IPS-18c (cell line): Measurements from ENCODE around the gene CORO2A.
"Not testable (repeated sequence)": the region's sequence is repeated elsewhere in the genome, so short reads cannot be mapped to it uniquely, and the experiment has no call there.

Experiments used
- H3K4me3 ChIP-seq: 2 replicates; pipeline ENCODE4 v1.7.0; 2013; ENCODE audit warnings: low read depth, mild to moderate bottlenecking, low read length, moderate library complexity; ENCODE audit not compliant: insufficient read depth
- H3K9me3 ChIP-seq: one replicate; pipeline ENCODE4 v1.6.1; 2013; ENCODE audit warnings: mild to moderate bottlenecking, low read length, moderate library complexity; ENCODE audit not compliant: control insufficient read depth, insufficient read depth

The CORO2A gene

GRCh38 chr9:98136489-98136888 lies 55.9 kb downstream of the CORO2A start:
- no peaks in the 10 kb centered on the region for H3K9me3 ChIP-seq
- H3K4me3 ChIP-seq: no peak overlapping the region

GRCh38 chr9:98135938-98136337 lies 56.5 kb downstream of the CORO2A start:
- Histone ChIP-seq H3K9me3 (no peaks in the 10 kb centered on the region), H3K4me3 (no peak overlapping the region)

- Histone ChIP-seq H3K4me3 (no peak overlapping the region), H3K9me3 (no peaks in the 10 kb centered on the region)
Measured at GRCh38 chr9:98135558-98135934, 56.9 kb downstream of the CORO2A start.

GRCh38 chr9:98134702-98135557 lies 57.5 kb downstream of the CORO2A start:
- Histone ChIP-seq H3K9me3 (no peaks in the 10 kb centered on the region), H3K4me3 (no peak overlapping the region)

GRCh38 chr9:98132806-98133631 lies 59.4 kb downstream of the CORO2A start:
- Histone ChIP-seq H3K9me3 (no peaks in the 10 kb centered on the region), H3K4me3 (no peak overlapping the region)

GRCh38 chr9:98132158-98132557 lies 60.3 kb downstream of the CORO2A start:
- Histone ChIP-seq H3K9me3 (no peaks in the 10 kb centered on the region), H3K4me3 (no peak overlapping the region)

- no peak overlapping the region for H3K4me3 ChIP-seq
- no peaks in the 10 kb centered on the region for H3K9me3 ChIP-seq
Measured at GRCh38 chr9:98130576-98131228, 61.7 kb downstream of the CORO2A start.

- not testable (repeated sequence) for H3K9me3 ChIP-seq, H3K4me3 ChIP-seq
Measured at GRCh38 chr9:98130060-98130459, 62.4 kb downstream of the CORO2A start.

- H3K9me3 ChIP-seq: no peaks in the 10 kb centered on the region
- H3K4me3 ChIP-seq: no peak overlapping the region
Measured at GRCh38 chr9:98129451-98129881, 63.0 kb downstream of the CORO2A start.

GRCh38 chr9:98128316-98128715 lies 64.1 kb downstream of the CORO2A start:
- Histone ChIP-seq H3K9me3 (no peaks in the 10 kb centered on the region), H3K4me3 (no peak overlapping the region)

- H3K4me3 ChIP-seq: no peak overlapping the region
- no peaks in the 10 kb centered on the region for H3K9me3 ChIP-seq
Measured at GRCh38 chr9:98127226-98127625, 65.2 kb downstream of the CORO2A start.

GRCh38 chr9:98124637-98125426 lies 67.6 kb downstream of the CORO2A start:
- Histone ChIP-seq H3K9me3 (no peaks in the 10 kb centered on the region), H3K4me3 (no peak overlapping the region)

GRCh38 chr9:98124091-98124490 lies 68.3 kb downstream of the CORO2A start:
- H3K9me3 ChIP-seq, H3K4me3 ChIP-seq: not testable (repeated sequence)

GRCh38 chr9:98121058-98121457 lies 71.4 kb downstream of the CORO2A start:
- Histone ChIP-seq H3K9me3 (no peaks in the 10 kb centered on the region), H3K4me3 (no peak overlapping the region)

GRCh38 chr9:98120476-98120875 lies 72.0 kb downstream of the CORO2A start:
- no peaks in the 10 kb centered on the region for H3K9me3 ChIP-seq
- H3K4me3 ChIP-seq: no peak overlapping the region

- no peaks in the 10 kb centered on the region for H3K9me3 ChIP-seq
- peak within 1 kb of the TSS; percentile 66 for H3K4me3 ChIP-seq
Measured at GRCh38 chr9:98118640-98119601, 73.5 kb downstream of the CORO2A start, which contains the start of gene TRIM14. Gene TRIM14 (minus strand): TSS chr9:98119222. CDS start chr9:98119188, 34 bp downstream.
